GM12878 (cell line): ENCODE data around the gene ARHGEF35. TPM values are rescaled to one million over a fixed set of nuclear protein-coding genes. Genes with fewer than 3 reads are reported as not detected.

Source experiments
- ATAC-seq: fragments of 200-7000 bp; cut with Tn5 transposase; 3 replicates; pipeline ENCODE4 v1.9.1; 2020; ENCODE audit warnings: mild to moderate bottlenecking, moderate library complexity
- BruUV-seq: library from RNA; stranded (reverse); fragments of 400-500 nt; replicated peaks from 2 replicates; lab custom pipeline; 2021; lab: Mats Ljungman, UMichigan
- CTCF ChIA-PET: fragments of 300-600 bp; sonication (Branson Sonifier 250); formaldehyde crosslinking; extraction: SDS; loops from one replicate; lab custom pipeline; 2021; ENCODE audit warnings: inconsistent platforms; lab: Yijun Ruan, JAX
- POLR2A ChIA-PET: fragments of 350-600 bp; formaldehyde crosslinking; extraction: SDS; loops from one replicate; lab custom pipeline; 2021; ENCODE audit warnings: inconsistent platforms; lab: Charles Lee
- RAD21 ChIA-PET: fragments of 300-600 bp; sonication (Branson Sonifier 250); formaldehyde crosslinking; loops from one replicate; lab custom pipeline; 2023; ENCODE audit warnings: antibody characterized with exemption; ENCODE audit not compliant: unreplicated experiment; lab: Charles Lee
- SMC1A ChIA-PET: fragments of 300-600 bp; sonication (Branson Sonifier 250); formaldehyde crosslinking; loops from one replicate; lab custom pipeline; 2023; ENCODE audit not compliant: unreplicated experiment, uncharacterized antibody; lab: Charles Lee
- DNase-seq: peaks from one replicate; pipeline ENCODE4 v3.0.0-alpha.2; 2011; ENCODE audit warnings: low read depth, low spot score
- FAIRE-seq: peaks from 3 replicates; lab custom pipeline; 2011; peaks lifted over from hg19 to GRCh38; lab: Jason Lieb, UNC
- H2AFZ ChIP-seq: 2 replicates; pipeline ENCODE4 v1.6.0; 2011; ENCODE audit warnings: low read depth, low read length, control low read depth; ENCODE audit not compliant: control insufficient read depth
- H3K27ac ChIP-seq: 2 replicates; pipeline ENCODE4 v1.5.1; 2011; ENCODE audit warnings: control low read depth; ENCODE audit not compliant: control insufficient read depth, insufficient read depth
- H3K27me3 ChIP-seq, 2 experiments: replicated peaks in 1 of 2; 2 replicates each; pipeline versions ENCODE4 v1.6.0 to v1.6.1; 2011; ENCODE audit warnings: low read length in 1 of 2; ENCODE audit not compliant: control insufficient read depth in 2 of 2, insufficient read depth in 2 of 2
- H3K36me3 ChIP-seq, 2 experiments: 2 replicates each; pipeline ENCODE4 v1.5.1; 2011; ENCODE audit warnings: low read length in 1 of 2; ENCODE audit not compliant: control insufficient read depth in 2 of 2, insufficient read depth in 2 of 2
- H3K4me1 ChIP-seq: 2 replicates; pipeline ENCODE4 v1.6.1; 2011; ENCODE audit warnings: mild to moderate bottlenecking, low read length, moderate library complexity, mixed read lengths; ENCODE audit not compliant: control insufficient read depth, insufficient read depth
- H3K4me2 ChIP-seq: 2 replicates; pipeline ENCODE4 v1.6.0; 2011; ENCODE audit warnings: control low read depth; ENCODE audit not compliant: control insufficient read depth, insufficient read depth
- H3K4me3 ChIP-seq: fragments of 200-600 bp; sonication (generic); 2 replicates; pipeline ENCODE4 v1.5.1; 2016
- H3K79me2 ChIP-seq: 2 replicates; pipeline ENCODE4 v1.6.0; 2011; ENCODE audit warnings: low read length; ENCODE audit not compliant: control insufficient read depth, insufficient read depth
- H3K9ac ChIP-seq: 2 replicates; pipeline ENCODE4 v1.8.0; 2011; ENCODE audit warnings: low read length, control low read depth, mixed read lengths; ENCODE audit not compliant: control insufficient read depth, insufficient read depth
- H3K9me3 ChIP-seq: replicated peaks from 3 replicates; pipeline ENCODE4 v1.5.1; 2011; ENCODE audit warnings: mild to moderate bottlenecking, low read length; ENCODE audit not compliant: control insufficient read depth, insufficient read depth
- H4K20me1 ChIP-seq: 2 replicates; pipeline ENCODE4 v1.6.0; 2011; ENCODE audit not compliant: control insufficient read depth, insufficient read depth
- ASH2L ChIP-seq: fragments of 300-600, 200-600 bp; sonication (generic); IDR thresholded peaks from 2 replicates; pipeline ENCODE4 v1.6.1; 2017; ENCODE audit warnings: low read depth, mild to moderate bottlenecking, borderline replicate concordance
- BACH1 ChIP-seq: fragments of 450-650 bp; IDR thresholded peaks from 2 replicates; pipeline ENCODE4 v1.6.1; 2017; ENCODE audit warnings: mild to moderate bottlenecking, borderline replicate concordance
- BCLAF1 ChIP-seq: fragments of 450-650 bp; IDR thresholded peaks from 2 replicates; pipeline ENCODE4 v1.6.1; 2017; ENCODE audit warnings: antibody characterized with exemption, mild to moderate bottlenecking, moderate library complexity
- BMI1 ChIP-seq: fragments of 450-650 bp; IDR thresholded peaks from 2 replicates; pipeline ENCODE4 v1.6.1; 2016; ENCODE audit warnings: mild to moderate bottlenecking, moderate library complexity, borderline replicate concordance
- ESRRA ChIP-seq: IDR thresholded peaks from 2 replicates; pipeline ENCODE4 v1.6.1; 2012; ENCODE audit warnings: mild to moderate bottlenecking, low read length, improper control_type of control experiment
- HCFC1 ChIP-seq: fragments of 150-350 bp; IDR thresholded peaks from 2 replicates; pipeline ENCODE4 v1.6.1; 2014; ENCODE audit warnings: low read length
- KLF5 ChIP-seq: fragments of 450-650 bp; IDR thresholded peaks from 2 replicates; pipeline ENCODE4 v1.6.1; 2014; ENCODE audit warnings: mild to moderate bottlenecking; ENCODE audit not compliant: partially characterized antibody
- NFYA ChIP-seq: IDR thresholded peaks from 2 replicates; pipeline ENCODE4 v1.6.1; 2011; ENCODE audit warnings: low read depth, mild to moderate bottlenecking, low read length, improper control_type of control experiment, borderline replicate concordance
- PML ChIP-seq: IDR thresholded peaks from 2 replicates; pipeline ENCODE4 v1.6.1; 2012; ENCODE audit warnings: low read length, inconsistent platforms
- RUNX3 ChIP-seq: IDR thresholded peaks from 2 replicates; pipeline ENCODE4 v1.6.1; 2012; ENCODE audit warnings: low read length, inconsistent platforms
- SIN3A ChIP-seq: IDR thresholded peaks from 2 replicates; pipeline ENCODE4 v1.6.1; 2012; ENCODE audit warnings: low read depth, low read length, improper control_type of control experiment
- SREBF1 ChIP-seq: IDR thresholded peaks from 2 replicates; pipeline ENCODE4 v1.6.1; 2012; ENCODE audit warnings: mild to moderate bottlenecking, low read length
- SRF ChIP-seq, 2 experiments: IDR thresholded peaks; 2 replicates each; pipeline ENCODE4 v1.6.1; 2011; ENCODE audit warnings: low read depth in 2 of 2, low read length in 2 of 2, mild to moderate bottlenecking in 1 of 2, moderate library complexity in 1 of 2
- TARDBP ChIP-seq: IDR thresholded peaks from 2 replicates; pipeline ENCODE4 v1.6.1; 2016; ENCODE audit warnings: borderline replicate concordance
- TCF3 ChIP-seq: IDR thresholded peaks from 2 replicates; pipeline ENCODE4 v1.6.1; 2012; ENCODE audit warnings: low read depth, mild to moderate bottlenecking, low read length, borderline replicate concordance; ENCODE audit not compliant: insufficient read depth
- YBX1 ChIP-seq: fragments of 450-650 bp; IDR thresholded peaks from 2 replicates; pipeline ENCODE4 v1.6.1; 2016; ENCODE audit warnings: antibody characterized with exemption
- ZBED1 ChIP-seq: IDR thresholded peaks from 2 replicates; pipeline ENCODE4 v1.6.1; 2016; ENCODE audit warnings: borderline replicate concordance
- ZNF217 ChIP-seq: fragments of 450-650 bp; IDR thresholded peaks from 2 replicates; pipeline ENCODE4 v1.6.1; 2017; ENCODE audit warnings: antibody characterized with exemption, mild to moderate bottlenecking
- ZNF274 ChIP-seq: IDR thresholded peaks from one replicate; pipeline ENCODE4 v1.8.0; 2011; ENCODE audit not compliant: insufficient read length, insufficient read depth
- WGBS: methylation state at CpG from one replicate; pipeline ENCODE4 v1.1.6; 2016; ENCODE audit warnings: low lambda C conversion rate; ENCODE audit not compliant: insufficient replicate concordance, insufficient coverage; ENCODE audit errors: missing lambda C conversion rate; 5-methylcytosine and 5-hydroxymethylcytosine counted together
- in situ Hi-C: fragments of 300-500 bp; cut with MboI; formaldehyde crosslinking; loops from 9 replicates; pipeline ENCODE4 v1.14.3; 2018; ENCODE audit warnings: mixed read lengths
- intact Hi-C: fragments of 100-400 bp; cut with micrococcal nuclease; formaldehyde crosslinking; loops from one replicate; pipeline ENCODE4 v1.14.2; 2022; ENCODE audit not compliant: unreplicated experiment
- polyA plus RNA-seq, 11 experiments: library from polyadenylated mRNA; depleted of rRNA in 4 of 11; unstranded in 6 of 11; stranded (reverse) in 5 of 11; fragments of >200 nt; fragmentation: Nextera tagmentation in 4 of 11; fragmentation: Illumina TruSeq in 1 of 11; extraction: Ambion mirVana in 4 of 11; extraction: Trizol in 1 of 11; gene quantifications; 1 replicate in 1 of 11; 2 replicates in 10 of 11; pipeline versions ENCODE4 v1.2.1 to v1.2.3, GENCODE V29; 2011 to 2016; ENCODE audit warnings: inconsistent platforms in 2 of 11, missing spikeins in 2 of 11, low read depth in 1 of 11
- total RNA-seq, 4 experiments: library from RNA; depleted of rRNA in 3 of 4; stranded (reverse); fragments of >200 nt in 3 of 4; fragmentation: Illumina TruSeq in 1 of 4; extraction: Trizol in 1 of 4; gene quantifications; 2 replicates each; pipeline versions ENCODE4 v1.2.1 to v1.2.3, GENCODE V29; 2013 to 2021
- TF ChIP-seq, protein P1 (sequence below): fragments of 450-650 bp; formaldehyde crosslinking; IDR thresholded peaks from 2 replicates; pipeline ENCODE4 v1.4.0; 2020; ENCODE audit warnings: mild to moderate bottlenecking, moderate library complexity

The ARHGEF35 gene
- total and polyA plus RNA-seq, 10 of the 15 experiments (the other 5 are each of a cell fraction or from before 2014, with no cell fraction given), result 0.39 to 9.2 (median 4.7) TPM

- no peak overlapping the region for H3K27ac ChIP-seq
- H3K9ac ChIP-seq, result no peak overlapping the region
- no peak overlapping the region for H3K4me3 ChIP-seq
- intact Hi-C loops (no loop called here), in situ Hi-C loops (no loop called here)
- 27% methylated on average over 3 of the region's 3 CpGs for WGBS
- no peaks in the 10 kb centered on the region; the same call in 2 of the 3 replicates for H3K9me3 ChIP-seq
- SMC1A ChIA-PET, result no interaction called here
- H4K20me1 ChIP-seq, result no peaks in the 10 kb centered on the region
- no TSS peak for BruUV-seq
- no peaks in the 10 kb centered on the region for H3K79me2 ChIP-seq
- DNase-seq (no peak), ATAC-seq (no peak), FAIRE-seq (no peak)
- CTCF ChIA-PET, result interaction anchor here (0.9 kb wide), 1 partner anchor 14 kb away, joined by 5 read pairs; no protein-coding TSS in a partner anchor
- H3K36me3 ChIP-seq, result no peaks in the 10 kb centered on the region
- RAD21 ChIA-PET, result no interaction called here
- TF ChIP-seq BACH1, result no peak
- no peak for TF ChIP-seq SREBF1
- TF ChIP-seq PML, result no peak
- TF ChIP-seq ESRRA, result no peak
- TF ChIP-seq KLF5, result no peak
- TF ChIP-seq RUNX3, result no peak
- no peak for TF ChIP-seq ZNF217
- no peak for TF ChIP-seq BMI1
- no peak for TF ChIP-seq NFYA
- TF ChIP-seq SIN3A, result no peak
- TF ChIP-seq, protein P1, sequence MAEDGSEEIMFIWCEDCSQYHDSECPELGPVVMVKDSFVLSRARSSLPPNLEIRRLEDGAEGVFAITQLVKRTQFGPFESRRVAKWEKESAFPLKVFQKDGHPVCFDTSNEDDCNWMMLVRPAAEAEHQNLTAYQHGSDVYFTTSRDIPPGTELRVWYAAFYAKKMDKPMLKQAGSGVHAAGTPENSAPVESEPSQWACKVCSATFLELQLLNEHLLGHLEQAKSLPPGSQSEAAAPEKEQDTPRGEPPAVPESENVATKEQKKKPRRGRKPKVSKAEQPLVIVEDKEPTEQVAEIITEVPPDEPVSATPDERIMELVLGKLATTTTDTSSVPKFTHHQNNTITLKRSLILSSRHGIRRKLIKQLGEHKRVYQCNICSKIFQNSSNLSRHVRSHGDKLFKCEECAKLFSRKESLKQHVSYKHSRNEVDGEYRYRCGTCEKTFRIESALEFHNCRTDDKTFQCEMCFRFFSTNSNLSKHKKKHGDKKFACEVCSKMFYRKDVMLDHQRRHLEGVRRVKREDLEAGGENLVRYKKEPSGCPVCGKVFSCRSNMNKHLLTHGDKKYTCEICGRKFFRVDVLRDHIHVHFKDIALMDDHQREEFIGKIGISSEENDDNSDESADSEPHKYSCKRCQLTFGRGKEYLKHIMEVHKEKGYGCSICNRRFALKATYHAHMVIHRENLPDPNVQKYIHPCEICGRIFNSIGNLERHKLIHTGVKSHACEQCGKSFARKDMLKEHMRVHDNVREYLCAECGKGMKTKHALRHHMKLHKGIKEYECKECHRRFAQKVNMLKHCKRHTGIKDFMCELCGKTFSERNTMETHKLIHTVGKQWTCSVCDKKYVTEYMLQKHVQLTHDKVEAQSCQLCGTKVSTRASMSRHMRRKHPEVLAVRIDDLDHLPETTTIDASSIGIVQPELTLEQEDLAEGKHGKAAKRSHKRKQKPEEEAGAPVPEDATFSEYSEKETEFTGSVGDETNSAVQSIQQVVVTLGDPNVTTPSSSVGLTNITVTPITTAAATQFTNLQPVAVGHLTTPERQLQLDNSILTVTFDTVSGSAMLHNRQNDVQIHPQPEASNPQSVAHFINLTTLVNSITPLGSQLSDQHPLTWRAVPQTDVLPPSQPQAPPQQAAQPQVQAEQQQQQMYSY (CRISPR knock-in tag), result no peak
- TF ChIP-seq ASH2L, result no peak
- no peak for TF ChIP-seq ZBED1
- TF ChIP-seq SRF (IDR thresholded peaks at IDR 0.05; ENCODE audit: low read depth in 2 of 2, low read length in 2 of 2), result no peak
- no peak for TF ChIP-seq BCLAF1
- TF ChIP-seq TCF3, result no peak
- TF ChIP-seq HCFC1, result no peak
- no peak for TF ChIP-seq TARDBP
- no peak for TF ChIP-seq YBX1
- no peak for TF ChIP-seq ZNF274
- no peaks in the 10 kb centered on the region for H3K27me3 ChIP-seq
- H3K4me1 ChIP-seq, result no peaks in the 10 kb centered on the region
- no peak overlapping the region for H3K4me2 ChIP-seq
- H2AFZ ChIP-seq, result no peak overlapping the region
- POLR2A ChIA-PET, result no interaction called here
Observed at GRCh38 chr7:144142187-144142586, 53.4 kb downstream of the ARHGEF35 start.
